NCI-H446 (cell line): ENCODE results near the gene DLAT.
"Not testable (repeated sequence)": the region's sequence is repeated elsewhere in the genome, so short reads cannot be mapped to it uniquely, and the experiment has no call there.

ENCODE experiments used
- DNase-seq, 2 experiments: peaks; one replicate each; lab custom pipeline; 2025; lab: John Stamatoyannopoulos, UW

The DLAT gene

GRCh38 chr11:112049777-112050176, 24.6 kb downstream of the DLAT start:
- DNase-seq = no peak

- no peak for DNase-seq
Observed at GRCh38 chr11:112050721-112051120, 25.5 kb downstream of the DLAT start.

GRCh38 chr11:112051768-112052167, 26.6 kb downstream of the DLAT start:
- DNase-seq = no peak

GRCh38 chr11:112057170-112057569, 32.0 kb downstream of the DLAT start:
- DNase-seq = no peak

- DNase-seq = no peak
Observed at GRCh38 chr11:112058103-112058502, 32.9 kb downstream of the DLAT start.

GRCh38 chr11:112062923-112063322, 37.7 kb downstream of the DLAT start:
- no peak for DNase-seq

- peak; percentile 84 to 94 for DNase-seq
Observed at GRCh38 chr11:112073941-112074811, 49.0 kb downstream of the DLAT start, which contains the start of the genes NKAPD1 and PIH1D2. Gene NKAPD1, plus strand, starts transcription at chr11:112074299. Its CDS starts 1,276 bp downstream, at chr11:112075575. Gene PIH1D2, minus strand, starts transcription at chr11:112074017. Its CDS starts 843 bp downstream, at chr11:112073174.

GRCh38 chr11:112082729-112083128, 57.5 kb downstream of the DLAT start:
- DNase-seq = no peak

- DNase-seq = no peak
Observed at GRCh38 chr11:112085822-112086421, 60.7 kb downstream of the DLAT start.

GRCh38 chr11:112086422-112087191, 61.4 kb downstream of the DLAT start, which contains the start of the genes SDHD and TIMM8B:
Gene SDHD, plus strand, starts transcription at chr11:112086873. Its CDS starts 35 bp downstream, at chr11:112086908.
Gene TIMM8B, minus strand, starts transcription at chr11:112086756. Its CDS starts 33 bp downstream, at chr11:112086723.
- peak; percentile 96 to 98 for DNase-seq

GRCh38 chr11:112087212-112087611, 62.0 kb downstream of the DLAT start:
- no peak for DNase-seq

- not testable (repeated sequence) for DNase-seq
Observed at GRCh38 chr11:112095302-112095701, 70.1 kb downstream of the DLAT start.

- no peak for DNase-seq
Observed at GRCh38 chr11:112096194-112096593, 71.0 kb downstream of the DLAT start.

GRCh38 chr11:112097734-112098528, 72.7 kb downstream of the DLAT start:
- no peak for DNase-seq

GRCh38 chr11:112100462-112100861, 75.3 kb downstream of the DLAT start:
- no peak for DNase-seq

GRCh38 chr11:112103446-112103845, 78.2 kb downstream of the DLAT start:
- no peak for DNase-seq

GRCh38 chr11:112106070-112106469, 80.9 kb downstream of the DLAT start:
- DNase-seq = no peak
